Loucy (cell line): ENCODE data around the gene PPP3CA.
"Not testable (repeated sequence)": the region's sequence is repeated elsewhere in the genome, so short reads cannot be mapped to it uniquely, and the experiment has no call there.

Experiments
- H2AFZ ChIP-seq: fragments of 200-600 bp; sonication (generic); 2 replicates; pipeline ENCODE4 v1.6.0; 2016; ENCODE audit warnings: antibody characterized with exemption, mild to moderate bottlenecking, low read length, moderate library complexity
- H3F3A ChIP-seq: fragments of 200-600 bp; 2 replicates; pipeline ENCODE4 v1.6.0; 2016; ENCODE audit warnings: antibody characterized with exemption, low read depth, mild to moderate bottlenecking
- H3K27me3 ChIP-seq: fragments of 200-600 bp; sonication (generic); 2 replicates; pipeline ENCODE4 v1.6.1; 2014; ENCODE audit warnings: low read length, mild to moderate bottlenecking; ENCODE audit not compliant: insufficient read depth, poor library complexity, severe bottlenecking
- H3K36me3 ChIP-seq: fragments of 200-600 bp; sonication (generic); 2 replicates; pipeline ENCODE4 v1.6.1; 2016; ENCODE audit warnings: low read length; ENCODE audit not compliant: insufficient read depth
- H3K4me1 ChIP-seq: fragments of 200-600 bp; sonication (generic); 2 replicates; pipeline ENCODE4 v1.5.1; 2014; ENCODE audit warnings: low read length, mild to moderate bottlenecking; ENCODE audit not compliant: insufficient read depth, poor library complexity, severe bottlenecking
- H3K4me2 ChIP-seq: fragments of 200-600 bp; sonication (generic); 2 replicates; pipeline ENCODE4 v1.6.0; 2014; ENCODE audit warnings: antibody characterized with exemption, low read length, low read depth, mild to moderate bottlenecking; ENCODE audit not compliant: poor library complexity, severe bottlenecking
- H3K4me3 ChIP-seq: fragments of 200-600 bp; sonication (generic); 2 replicates; pipeline ENCODE4 v1.5.1; 2014; ENCODE audit warnings: low read length, mild to moderate bottlenecking, mixed read lengths; ENCODE audit not compliant: poor library complexity, severe bottlenecking
- H3K79me2 ChIP-seq: fragments of 200-600 bp; sonication (generic); 2 replicates; pipeline ENCODE4 v1.6.1; 2014; ENCODE audit warnings: low read length; ENCODE audit not compliant: insufficient read depth
- H3K9ac ChIP-seq: fragments of 200-600 bp; sonication (generic); 2 replicates; pipeline ENCODE4 v1.6.0; 2014; ENCODE audit warnings: mild to moderate bottlenecking, low read depth, low read length, moderate library complexity; ENCODE audit not compliant: poor library complexity, severe bottlenecking
- H3K9me2 ChIP-seq: fragments of 200-600 bp; sonication (generic); replicated peaks from 2 replicates; pipeline ENCODE4 v1.6.1; 2016; ENCODE audit warnings: low read depth, low read length, mixed read lengths
- H3K9me3 ChIP-seq: fragments of 200-600 bp; sonication (generic); 2 replicates; pipeline ENCODE4 v1.6.1; 2014; ENCODE audit warnings: mild to moderate bottlenecking, antibody characterized with exemption, low read length, low read depth; ENCODE audit not compliant: insufficient read depth
- H4K20me1 ChIP-seq: fragments of 200-600 bp; sonication (generic); 2 replicates; pipeline ENCODE4 v1.6.0; 2014; ENCODE audit warnings: antibody characterized with exemption, low read length, mild to moderate bottlenecking; ENCODE audit not compliant: insufficient read depth, poor library complexity, severe bottlenecking
- EZH2phosphoT487 ChIP-seq: fragments of 200-600 bp; IDR thresholded peaks from 2 replicates; pipeline ENCODE4 v1.6.1; 2018; ENCODE audit warnings: antibody characterized with exemption, mild to moderate bottlenecking, moderate library complexity, borderline replicate concordance
- TF ChIP-seq, protein P1 (sequence below): fragments of 200-600 bp; sonication (generic); conservative IDR thresholded peaks from 2 replicates; pipeline ENCODE4 v1.5.1; 2014; ENCODE audit warnings: mild to moderate bottlenecking, antibody characterized with exemption, low read length

The PPP3CA gene

DNA sequence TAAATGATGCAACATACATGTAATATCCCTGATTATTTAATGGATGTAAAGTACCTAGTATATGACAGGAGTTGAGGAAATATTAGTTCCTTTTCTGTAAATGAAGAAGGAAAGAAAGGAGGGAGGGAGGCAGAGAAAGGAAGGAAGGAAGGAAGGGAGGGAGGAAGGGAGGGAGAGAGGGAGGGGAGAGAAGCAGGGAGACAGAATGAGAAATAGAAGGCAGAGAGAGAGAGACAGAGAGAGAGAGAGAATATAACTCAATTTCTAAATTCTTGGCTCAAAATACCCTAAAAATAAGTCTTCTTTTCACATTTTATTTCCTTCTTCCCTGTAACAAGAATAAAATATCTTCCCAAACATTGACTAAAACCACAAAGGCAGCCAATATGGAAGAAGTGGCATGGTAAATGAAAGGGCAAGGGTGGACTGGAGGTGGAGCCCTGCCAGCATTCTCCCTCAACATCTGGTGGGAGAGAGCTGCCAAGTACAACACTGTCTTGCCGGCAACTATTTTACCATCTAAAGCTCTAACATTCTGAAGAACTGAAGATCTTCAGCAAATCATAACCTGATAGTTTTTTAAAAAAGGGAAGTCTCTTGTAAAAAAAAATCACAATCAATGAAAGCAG lies 245.1 kb downstream of the PPP3CA start:
- Histone ChIP-seq H4K20me1 (no peaks in the 10 kb centered on the region), H3K79me2 (no peaks in the 10 kb centered on the region), H3K4me1 (peaks cover 49% of the 10 kb centered on the region), H3K4me2 (peak overlapping the region; percentile 80), H2AFZ (no peak overlapping the region), H3F3A (peaks cover 12% of the 10 kb centered on the region; the same call in 1 of the 2 replicates), H3K9me3 (no peaks in the 10 kb centered on the region), H3K27me3 (no peaks in the 10 kb centered on the region), H3K36me3 (0 out of 2 replicates have a peak, but pooled peaks cover 6% of the 10 kb centered on the region), H3K9ac (no peak overlapping the region), H3K4me3 (no peak overlapping the region), H3K9me2 (no peaks in the 10 kb centered on the region)
- TF ChIP-seq, protein P1, sequence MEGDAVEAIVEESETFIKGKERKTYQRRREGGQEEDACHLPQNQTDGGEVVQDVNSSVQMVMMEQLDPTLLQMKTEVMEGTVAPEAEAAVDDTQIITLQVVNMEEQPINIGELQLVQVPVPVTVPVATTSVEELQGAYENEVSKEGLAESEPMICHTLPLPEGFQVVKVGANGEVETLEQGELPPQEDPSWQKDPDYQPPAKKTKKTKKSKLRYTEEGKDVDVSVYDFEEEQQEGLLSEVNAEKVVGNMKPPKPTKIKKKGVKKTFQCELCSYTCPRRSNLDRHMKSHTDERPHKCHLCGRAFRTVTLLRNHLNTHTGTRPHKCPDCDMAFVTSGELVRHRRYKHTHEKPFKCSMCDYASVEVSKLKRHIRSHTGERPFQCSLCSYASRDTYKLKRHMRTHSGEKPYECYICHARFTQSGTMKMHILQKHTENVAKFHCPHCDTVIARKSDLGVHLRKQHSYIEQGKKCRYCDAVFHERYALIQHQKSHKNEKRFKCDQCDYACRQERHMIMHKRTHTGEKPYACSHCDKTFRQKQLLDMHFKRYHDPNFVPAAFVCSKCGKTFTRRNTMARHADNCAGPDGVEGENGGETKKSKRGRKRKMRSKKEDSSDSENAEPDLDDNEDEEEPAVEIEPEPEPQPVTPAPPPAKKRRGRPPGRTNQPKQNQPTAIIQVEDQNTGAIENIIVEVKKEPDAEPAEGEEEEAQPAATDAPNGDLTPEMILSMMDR, result no peak
- no peak for TF ChIP-seq EZH2phosphoT487

DNA sequence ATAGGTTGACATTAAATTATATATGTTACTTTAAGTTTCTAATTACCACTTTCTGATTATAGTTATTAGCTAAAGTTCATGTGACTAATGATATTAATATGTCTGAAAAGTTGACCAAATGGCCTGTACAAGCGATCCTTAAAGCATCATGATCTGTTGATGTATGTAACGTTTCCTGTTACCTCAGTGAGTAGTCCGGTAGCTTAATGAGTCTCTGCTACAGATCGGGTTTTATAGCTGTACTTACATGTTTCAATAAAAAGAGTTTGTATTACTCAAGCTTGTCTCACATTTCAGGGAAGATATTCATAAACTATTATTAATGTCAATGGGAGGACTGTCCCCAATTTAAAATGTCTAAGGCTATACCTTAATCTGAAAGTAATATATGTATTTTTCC lies 246.3 kb downstream of the PPP3CA start:
- TF ChIP-seq EZH2phosphoT487, result no peak
- TF ChIP-seq, protein P1, result no peak
- peaks cover 49% of the 10 kb centered on the region for H3K4me1 ChIP-seq

DNA sequence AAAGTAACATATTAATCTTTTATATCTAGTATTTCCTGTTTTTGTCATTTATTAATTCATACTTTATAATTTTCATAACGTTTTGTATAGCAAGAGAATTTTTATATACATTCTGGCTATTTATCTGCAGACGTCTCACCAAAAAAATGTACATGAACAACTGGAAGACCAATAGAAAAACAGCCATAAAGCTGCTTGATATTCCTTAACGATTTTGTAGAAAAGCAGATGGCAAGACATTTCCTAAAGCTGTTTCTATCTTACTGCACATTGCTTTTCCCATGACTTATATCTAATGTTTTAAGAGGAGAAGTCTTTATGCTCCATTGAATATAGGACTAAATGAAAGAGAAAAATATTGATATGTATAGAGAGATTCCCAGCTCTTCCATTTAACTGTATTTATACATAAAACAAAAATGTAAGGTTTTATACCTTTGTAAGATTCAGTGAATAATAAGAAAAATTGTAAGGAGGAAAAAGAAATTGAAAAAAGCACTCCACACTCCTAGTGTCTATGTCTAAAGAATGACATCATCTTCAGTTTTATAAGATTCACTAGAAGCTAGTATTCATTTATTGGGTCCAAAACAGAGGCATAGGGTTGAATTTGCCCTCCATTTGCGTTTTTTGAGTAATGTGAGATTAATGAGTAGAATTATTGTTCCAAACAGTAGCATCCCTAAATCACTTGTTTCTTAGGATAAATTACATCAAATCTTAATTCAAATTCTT lies 248.5 kb downstream of the PPP3CA start:
- no peaks in the 10 kb centered on the region for H4K20me1 ChIP-seq
- no peaks in the 10 kb centered on the region for H3K79me2 ChIP-seq
- no peaks in the 10 kb centered on the region for H3K27me3 ChIP-seq
- no peak overlapping the region for H3K4me2 ChIP-seq
- no peak overlapping the region for H3K9ac ChIP-seq
- H3K9me2 ChIP-seq, result no peaks in the 10 kb centered on the region
- H3F3A ChIP-seq, result peaks cover 8% of the 10 kb centered on the region; the same call in 1 of the 2 replicates
- 0 out of 2 replicates have a peak, but pooled peaks cover 6% of the 10 kb centered on the region for H3K36me3 ChIP-seq
- no peak for TF ChIP-seq EZH2phosphoT487
- TF ChIP-seq, protein P1, result no peak
- H3K4me1 ChIP-seq, result peaks cover 38% of the 10 kb centered on the region
- H3K4me3 ChIP-seq, result no peak overlapping the region
- no peak overlapping the region for H2AFZ ChIP-seq
- H3K9me3 ChIP-seq, result no peaks in the 10 kb centered on the region

More for the DNA sequence above, 246.3 kb downstream of the PPP3CA start:
- no peaks in the 10 kb centered on the region for H4K20me1 ChIP-seq
- 0 out of 2 replicates have a peak, but pooled peaks cover 6% of the 10 kb centered on the region for H3K36me3 ChIP-seq
- H3K27me3 ChIP-seq, result no peaks in the 10 kb centered on the region
- H3K79me2 ChIP-seq, result no peaks in the 10 kb centered on the region
- no peak overlapping the region for H3K4me3 ChIP-seq
- no peaks in the 10 kb centered on the region for H3K9me2 ChIP-seq
- no peak overlapping the region for H3K9ac ChIP-seq
- peaks cover 12% of the 10 kb centered on the region; the same call in 1 of the 2 replicates for H3F3A ChIP-seq
- H2AFZ ChIP-seq, result no peak overlapping the region
- no peaks in the 10 kb centered on the region for H3K9me3 ChIP-seq
- H3K4me2 ChIP-seq, result no peak overlapping the region

DNA sequence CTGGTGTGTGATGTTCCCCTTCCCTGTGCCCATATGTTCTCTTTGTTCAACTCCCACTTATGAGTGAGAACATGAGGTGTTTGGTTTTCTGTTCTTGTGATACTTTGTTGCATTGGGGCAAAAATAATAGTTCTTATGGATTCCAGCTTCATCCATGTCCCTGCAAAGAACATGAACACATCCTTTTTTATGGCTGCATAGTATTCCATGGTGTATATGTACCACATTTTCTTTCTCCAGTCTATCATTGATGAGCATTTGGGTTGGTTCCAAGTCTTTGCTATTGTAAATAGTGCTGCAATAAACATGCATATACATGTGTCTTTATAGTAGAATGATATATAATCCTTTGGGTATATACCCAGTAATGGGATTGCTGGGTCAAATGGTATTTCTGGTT lies 254.7 kb downstream of the PPP3CA start:
- not testable (repeated sequence) for H3K4me2 ChIP-seq, H4K20me1 ChIP-seq, H2AFZ ChIP-seq, H3K27me3 ChIP-seq, H3K9me3 ChIP-seq, H3K9me2 ChIP-seq, H3K79me2 ChIP-seq, H3K9ac ChIP-seq, H3K4me3 ChIP-seq, H3F3A ChIP-seq, H3K36me3 ChIP-seq, H3K4me1 ChIP-seq
